Stimulated activated CD8-positive, alpha-beta memory T cell treated with anti-CD3 and anti-CD28 coated beads, Interleukin-12 subunit alpha, Interleukin-12 subunit beta, amount 100 ng/mL, for 4 hours (primary cell): ENCODE data around the gene POT1.

Source experiments
- DNase-seq: peaks from one replicate; pipeline ENCODE4 v3.0.0-alpha.2; 2020; ENCODE audit warnings: low read depth

Gene POT1

DNA sequence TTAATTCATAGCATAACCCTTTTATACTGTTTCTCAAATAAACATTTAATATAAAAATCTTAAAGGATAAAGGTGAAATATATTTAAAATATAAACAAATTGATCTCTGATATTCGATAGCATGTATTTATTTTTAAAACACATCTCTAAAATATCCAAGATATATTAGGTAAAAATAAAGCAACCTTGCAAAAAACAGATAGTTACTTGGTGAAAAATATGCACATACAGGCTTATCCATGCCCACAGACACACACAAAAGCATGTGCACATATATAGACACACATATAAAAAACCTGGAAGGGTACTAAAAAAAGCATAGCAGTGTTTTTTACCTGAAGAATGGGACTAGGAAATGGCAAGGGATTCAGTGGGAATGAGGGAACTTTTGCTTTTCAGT lies 19.8 kb downstream of the POT1 start:
- DNase-seq = no peak

DNA sequence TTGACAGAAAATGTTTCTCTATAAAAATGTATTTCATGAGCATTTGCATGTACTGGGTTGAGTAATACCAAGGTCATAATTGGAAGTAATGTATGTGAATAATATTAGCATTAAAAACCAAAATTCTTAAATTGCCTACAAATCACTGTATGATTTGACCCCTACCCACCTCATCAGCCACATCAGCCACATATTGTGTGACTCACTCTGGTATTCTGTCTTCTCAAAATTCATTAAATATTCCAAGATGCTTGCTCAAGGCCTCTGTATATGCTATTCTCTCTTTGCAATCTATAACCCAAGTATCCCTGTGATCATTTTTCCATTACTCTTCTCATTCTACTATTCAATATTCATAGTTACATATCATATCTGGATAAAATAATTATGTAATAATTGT lies 21.4 kb downstream of the POT1 start:
- no peak for DNase-seq

DNA sequence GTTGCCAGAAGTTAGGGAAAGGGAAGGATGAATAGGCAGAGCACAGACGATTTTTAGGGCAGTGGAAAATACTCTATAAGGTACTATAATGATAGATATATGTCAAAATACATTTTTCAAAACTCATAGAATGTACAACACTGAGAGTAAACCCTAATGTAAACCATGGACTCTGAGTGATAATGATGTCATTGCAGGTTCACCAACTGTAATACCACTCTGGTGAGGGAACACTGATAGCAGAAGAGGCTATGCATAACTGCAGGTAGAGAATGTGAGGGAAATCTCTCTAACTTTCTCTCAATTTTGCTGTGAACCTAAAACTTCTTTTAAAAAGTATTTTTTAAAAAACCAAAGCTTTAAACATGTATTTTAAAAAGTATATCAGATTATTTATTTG lies 22.1 kb downstream of the POT1 start:
- DNase-seq = no peak

DNA sequence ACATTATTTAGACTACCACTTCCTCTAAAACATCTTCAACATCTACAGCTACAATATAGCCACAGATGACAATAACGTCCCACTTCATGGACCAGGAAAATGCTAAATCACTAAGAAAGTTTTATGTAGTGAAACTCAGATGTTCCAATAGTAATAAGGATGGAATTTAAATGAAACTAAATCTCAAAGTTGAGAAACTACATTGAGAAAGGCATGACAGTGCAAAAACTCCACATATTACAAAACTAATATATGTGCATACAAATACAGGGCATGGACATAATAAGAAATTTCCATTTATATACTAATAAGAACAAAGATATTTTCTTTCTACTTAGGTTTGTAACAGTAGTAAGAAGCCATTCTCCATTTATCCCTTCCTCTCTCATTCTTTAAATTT lies 31.1 kb downstream of the POT1 start:
- no peak for DNase-seq

DNA sequence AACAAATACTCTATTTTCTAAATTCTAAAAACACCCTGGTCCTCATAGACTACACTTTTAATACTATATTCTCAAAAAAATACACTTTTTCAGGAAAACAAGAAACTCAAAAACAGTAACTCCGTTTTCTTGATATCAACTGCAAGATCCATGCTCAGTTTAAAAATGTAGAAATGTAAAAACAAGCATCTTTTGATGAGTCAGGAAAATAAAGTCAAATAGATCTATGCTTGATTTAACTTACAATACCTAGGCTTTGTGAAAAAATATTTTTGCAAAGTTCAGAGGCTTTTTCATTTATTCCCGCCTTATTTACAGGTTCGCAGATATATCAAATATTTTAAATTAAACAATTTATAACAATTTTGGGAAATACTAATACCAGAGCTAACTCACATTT lies 33.6 kb downstream of the POT1 start:
- DNase-seq = no peak

DNA sequence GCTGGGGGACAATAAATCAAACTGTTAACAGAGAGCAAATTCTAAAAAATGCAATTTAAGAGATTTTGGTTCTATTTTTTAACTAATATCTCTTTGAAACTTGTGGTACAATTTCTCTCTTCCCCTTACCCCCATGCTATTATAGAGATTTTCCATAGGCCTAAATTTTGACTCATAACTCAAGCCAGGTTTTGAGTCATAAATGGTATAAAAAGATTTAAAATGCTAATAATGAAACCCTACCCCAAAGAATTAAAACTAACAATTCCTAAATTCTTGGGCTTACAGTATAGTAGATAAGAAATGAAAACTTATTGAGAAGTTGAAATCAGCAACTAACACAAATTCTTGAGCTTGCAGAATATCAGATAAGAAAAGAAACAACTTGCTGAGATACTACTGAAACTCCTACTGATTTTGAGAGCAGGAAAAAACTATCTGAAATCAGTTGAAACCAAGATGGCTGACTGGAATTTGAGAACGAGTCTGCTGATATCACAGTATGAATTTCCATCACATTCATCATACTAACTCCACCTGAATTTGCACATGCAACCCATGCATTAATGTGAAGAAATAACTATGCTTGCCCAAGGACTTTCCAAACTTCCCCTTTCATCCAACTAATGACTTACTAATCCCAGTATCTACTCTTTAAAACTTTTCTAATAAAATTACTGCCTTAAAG lies 36.3 kb downstream of the POT1 start:
- DNase-seq = no peak

DNA sequence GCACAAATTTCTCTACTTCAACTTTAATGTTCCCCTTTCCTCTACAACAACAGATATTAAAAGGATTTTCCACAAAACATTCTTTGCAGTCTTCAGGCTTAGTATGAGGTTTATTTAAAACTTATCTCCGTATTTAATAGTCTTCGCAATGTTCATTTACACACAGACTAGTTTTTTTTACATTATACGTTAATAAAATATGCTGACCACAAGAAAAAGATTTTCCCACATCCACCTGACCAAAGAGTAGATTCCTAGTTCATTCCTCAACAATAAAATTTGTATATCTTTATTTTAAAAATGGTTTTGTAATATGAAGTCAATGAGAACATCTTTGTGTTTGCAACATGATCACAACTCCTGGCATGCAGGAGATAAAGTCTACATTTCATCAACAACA lies 42.4 kb downstream of the POT1 start:
- DNase-seq = no peak

DNA sequence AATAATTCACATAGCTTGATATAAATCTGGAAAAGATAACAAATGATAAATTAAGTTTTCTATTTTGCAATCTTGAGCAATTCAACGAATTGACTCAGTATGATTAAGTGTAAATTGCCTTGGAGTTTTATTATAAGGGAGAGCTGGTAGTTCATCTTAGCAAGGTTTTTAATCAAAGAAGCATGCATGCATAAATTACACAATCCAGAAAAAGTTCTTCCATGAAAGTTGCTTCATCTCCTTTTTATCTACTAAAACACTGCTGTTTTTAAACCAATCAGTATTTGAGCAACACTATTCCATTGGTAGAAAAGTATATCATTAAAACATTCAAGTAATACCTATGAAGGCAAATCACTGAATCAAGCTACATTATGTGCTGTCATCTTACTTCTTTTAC lies 47.6 kb downstream of the POT1 start:
- no peak for DNase-seq

DNA sequence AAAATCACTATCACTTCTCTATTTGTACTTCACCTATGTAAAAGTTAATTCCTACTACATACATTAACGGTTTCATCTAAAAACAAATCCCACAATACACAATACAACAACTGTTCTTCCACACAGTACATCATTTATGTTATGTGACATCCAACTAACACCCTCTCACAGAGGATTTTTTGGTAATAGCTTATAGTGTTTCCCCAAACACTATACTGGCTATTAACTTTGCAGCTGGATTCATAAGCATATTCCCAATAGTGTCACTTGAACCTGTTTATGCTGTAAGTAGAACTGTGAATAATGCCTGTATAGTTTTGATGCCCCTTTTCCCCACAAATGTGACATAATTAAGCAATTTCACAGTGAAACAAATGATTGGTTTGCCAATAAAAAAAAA lies 49.9 kb downstream of the POT1 start:
- no peak for DNase-seq

DNA sequence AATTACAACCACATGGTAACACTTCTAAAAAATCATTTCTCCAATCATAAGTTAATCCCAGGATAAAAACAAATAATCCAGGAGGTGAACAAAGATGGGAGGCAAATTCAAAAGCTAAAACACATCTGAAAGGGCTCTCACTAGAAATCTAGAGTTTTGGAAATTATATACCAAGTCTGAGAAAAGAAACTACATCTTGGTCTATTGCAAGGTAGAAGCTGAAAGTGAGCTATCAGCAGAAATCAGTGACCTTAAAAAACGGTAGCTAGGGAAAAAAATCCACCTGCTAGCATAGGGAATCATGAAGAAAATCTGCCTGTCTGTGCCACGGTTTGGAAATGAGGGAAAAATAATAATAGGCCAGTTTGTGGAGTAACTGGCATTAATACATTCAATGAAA lies 50.5 kb downstream of the POT1 start:
- no peak for DNase-seq

DNA sequence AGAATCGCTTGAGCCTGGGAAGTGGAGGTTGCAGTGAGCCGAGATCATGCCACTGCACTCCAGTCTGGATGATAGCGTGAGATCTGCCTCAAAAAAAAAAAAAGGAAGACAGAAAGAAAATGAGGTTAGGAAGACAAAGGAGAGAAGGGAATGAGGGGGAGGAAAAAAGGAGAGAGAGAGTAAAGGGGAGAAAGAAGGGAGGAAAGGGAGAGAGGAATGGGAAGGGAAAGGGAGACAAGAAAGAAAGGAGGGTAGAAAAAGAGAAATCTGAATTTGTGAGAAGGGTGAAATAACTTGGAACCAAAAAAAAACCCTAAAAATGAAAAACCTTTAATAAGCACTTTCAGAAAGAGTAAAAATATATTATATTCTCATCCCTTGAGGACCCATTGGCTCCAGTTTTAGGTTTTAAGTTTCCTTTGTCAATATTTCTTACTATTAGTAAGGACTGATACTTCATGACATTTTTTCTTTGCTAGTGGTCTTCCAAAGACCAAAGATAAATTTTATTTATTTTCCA lies 54.9 kb downstream of the POT1 start:
- DNase-seq = no peak

DNA sequence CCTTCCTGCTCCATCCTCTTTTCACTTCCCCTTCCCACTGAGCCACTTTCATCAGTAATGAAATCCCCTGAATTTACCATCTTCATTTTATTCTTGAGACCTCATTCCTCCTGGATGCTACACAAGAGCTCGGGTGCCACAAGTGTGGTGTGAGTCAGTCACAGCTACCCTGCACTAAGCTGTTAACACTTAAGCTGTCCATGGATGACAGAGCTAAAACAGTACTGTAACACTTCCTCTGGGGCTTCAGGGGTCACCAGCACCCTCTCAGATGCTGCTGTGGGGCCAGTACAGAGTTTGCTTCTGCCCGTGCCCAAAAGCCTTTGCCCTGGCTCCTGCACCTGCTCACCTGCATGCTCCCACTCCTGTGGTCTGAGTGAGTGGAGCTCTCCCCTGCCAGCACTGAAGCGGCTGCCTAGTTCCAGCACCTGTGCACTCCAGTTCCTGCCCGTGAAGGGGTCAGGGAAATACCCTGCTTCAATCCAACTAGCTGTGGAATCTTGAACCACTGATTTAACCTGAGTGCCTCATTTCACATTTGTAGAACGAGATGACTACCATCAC lies 71.9 kb downstream of the POT1 start:
- DNase-seq = no peak

DNA sequence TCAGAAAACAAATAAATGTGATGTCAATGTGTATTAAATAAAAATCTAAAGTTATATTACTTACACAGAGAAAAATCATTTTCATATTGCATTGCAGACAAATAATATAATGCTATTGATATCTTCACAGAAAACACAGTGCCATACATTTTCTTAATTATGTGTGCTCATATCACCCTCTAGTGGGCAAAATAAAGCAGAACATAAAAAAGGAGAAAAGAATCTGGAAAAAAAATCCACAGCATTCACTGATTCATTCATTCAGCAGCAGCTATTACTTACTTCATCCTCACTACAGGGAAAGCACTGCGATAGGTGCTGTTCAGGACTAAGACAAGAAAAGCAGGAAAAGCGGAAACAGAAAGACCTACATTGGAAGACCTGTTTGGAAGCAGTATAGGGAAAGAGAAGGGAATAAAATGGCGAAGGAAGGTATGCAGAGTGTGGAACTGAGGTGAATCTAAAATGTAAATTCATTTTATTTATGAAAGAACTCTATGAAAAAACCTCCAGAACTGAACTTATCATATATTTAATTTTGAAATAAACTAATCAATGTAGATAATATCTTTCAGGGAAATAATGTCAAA lies 73.2 kb downstream of the POT1 start:
- DNase-seq = no peak

DNA sequence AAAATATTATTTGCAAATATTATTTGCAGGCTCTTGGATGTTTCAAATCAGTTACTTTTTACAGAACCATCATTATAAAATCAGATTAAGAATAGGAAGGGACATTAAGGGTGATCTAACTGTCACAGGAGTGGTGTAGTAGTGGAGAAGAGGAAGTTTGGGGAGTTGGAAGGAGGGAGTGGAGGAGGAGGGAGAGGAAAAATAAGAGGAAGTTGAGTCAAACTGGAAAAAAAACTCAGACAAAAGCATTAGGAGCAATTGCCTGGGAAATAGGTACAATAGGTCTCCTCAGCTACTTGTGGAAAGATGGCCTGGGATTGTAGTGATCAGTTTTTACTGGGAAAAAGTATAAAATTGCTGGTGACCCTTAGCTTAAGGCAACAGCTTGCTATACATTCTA lies 86.3 kb downstream of the POT1 start:
- no peak for DNase-seq

DNA sequence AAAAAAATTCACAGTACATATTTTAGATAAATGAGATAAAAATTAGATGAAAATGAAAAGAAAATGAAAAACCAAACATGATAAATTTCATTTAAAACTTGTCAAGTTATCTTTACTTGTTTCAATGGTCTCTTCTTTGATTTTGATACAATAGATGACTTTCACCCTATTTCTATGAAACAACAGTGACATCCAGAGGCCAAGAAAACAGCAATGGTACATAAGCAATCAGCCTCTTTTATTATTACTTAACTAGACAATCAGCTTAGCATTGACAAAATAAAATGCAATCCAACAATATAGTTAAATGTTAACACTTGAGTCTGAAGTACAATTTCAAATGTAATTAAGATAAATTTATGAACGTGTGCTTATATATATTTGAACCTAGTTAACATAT lies 89.2 kb downstream of the POT1 start:
- no peak for DNase-seq

DNA sequence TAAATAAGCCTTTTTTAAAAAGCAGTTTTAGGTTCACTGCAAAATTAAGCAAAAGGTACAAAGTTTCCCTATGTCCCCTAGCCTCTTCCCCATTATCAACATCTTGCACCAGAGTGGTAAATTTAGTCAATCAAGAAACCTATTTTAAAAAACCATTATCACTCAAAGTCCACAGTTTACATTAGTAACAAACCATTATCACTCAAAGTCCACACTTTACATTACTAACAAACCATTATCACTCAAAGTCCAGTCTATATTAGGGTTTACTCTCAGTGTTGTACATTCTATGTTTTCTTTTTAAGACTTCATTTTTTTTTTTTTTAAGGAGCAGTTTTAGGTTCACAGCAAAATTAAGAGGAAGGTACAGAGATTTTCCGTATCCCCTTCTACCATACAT lies 89.9 kb downstream of the POT1 start:
- DNase-seq = no peak

DNA sequence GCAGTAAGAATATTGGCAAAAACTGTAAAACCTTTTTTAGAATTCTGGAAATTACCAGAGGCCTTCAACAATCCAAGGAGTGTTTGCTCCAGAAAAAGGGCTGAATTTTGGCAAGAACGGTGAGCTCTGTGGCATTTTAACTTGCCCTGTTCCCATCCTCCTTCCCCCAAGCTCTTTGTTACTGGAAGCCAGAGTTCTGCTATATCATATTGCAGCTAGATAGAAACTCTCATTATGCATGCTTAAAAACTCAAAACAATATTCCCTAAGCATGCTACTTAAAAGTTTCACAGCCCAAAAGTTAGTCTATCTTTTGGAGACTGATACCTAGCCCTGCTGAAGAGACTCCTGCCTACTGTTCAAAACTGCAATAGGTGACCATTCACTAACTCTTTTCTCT lies 93.5 kb downstream of the POT1 start:
- DNase-seq = no peak

DNA sequence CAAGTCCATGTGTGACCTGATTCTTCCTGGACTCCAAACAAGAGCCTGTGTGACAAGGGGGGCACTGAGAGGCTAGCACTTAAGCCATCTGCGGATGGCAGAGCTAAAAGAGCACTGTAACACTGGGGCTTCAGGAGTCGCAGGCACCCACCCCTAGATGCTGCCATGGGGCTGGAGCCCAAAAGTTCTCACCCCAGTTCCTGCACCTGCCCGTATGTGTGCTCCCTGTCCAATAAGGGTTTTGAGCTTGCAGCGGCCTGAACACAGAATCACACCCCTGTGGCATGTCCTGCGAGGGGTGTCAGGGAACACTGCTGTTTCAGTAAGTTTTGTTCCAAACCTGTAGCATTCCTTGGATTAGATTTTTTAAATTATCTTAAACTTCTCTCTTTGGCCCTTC lies 110.8 kb downstream of the POT1 start:
- DNase-seq = no peak

DNA sequence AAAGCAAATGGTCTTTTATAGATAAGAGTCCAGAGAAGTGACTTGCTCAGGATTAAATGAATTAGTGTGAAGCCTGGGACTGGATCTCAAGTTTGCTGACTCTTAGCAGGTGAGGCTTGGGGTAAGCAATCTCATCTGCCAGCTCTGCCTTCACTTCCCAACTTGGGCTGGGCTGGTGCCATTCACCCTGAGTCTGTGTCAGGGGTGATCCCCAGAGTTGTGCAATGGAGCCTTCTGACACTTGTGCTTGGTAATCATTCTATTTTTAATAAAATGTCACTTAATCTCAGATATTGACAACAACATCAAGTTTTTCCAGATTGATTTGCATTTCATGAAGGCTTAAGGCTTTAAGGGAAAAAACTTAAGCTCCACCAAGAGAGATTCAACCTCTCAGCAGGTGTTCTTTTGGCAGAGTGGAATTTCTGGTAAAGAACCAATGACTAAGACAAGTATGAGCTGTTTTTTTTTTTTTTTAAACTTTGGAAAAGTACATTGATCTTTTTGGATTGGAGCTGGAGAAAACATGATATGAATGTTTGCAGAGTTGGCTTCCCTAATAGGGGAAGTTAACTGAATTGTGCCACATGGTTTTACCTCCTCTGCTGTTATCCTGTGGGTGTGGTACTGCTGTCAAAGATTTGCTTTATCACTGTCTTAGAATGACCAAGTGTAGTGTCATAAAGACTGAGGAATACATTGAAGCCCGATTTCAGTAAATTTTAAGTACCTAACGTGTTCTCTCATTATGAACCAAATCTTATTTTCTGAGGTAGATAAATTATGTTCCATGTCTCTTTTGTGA lies 115.4 kb downstream of the POT1 start:
- no peak for DNase-seq

DNA sequence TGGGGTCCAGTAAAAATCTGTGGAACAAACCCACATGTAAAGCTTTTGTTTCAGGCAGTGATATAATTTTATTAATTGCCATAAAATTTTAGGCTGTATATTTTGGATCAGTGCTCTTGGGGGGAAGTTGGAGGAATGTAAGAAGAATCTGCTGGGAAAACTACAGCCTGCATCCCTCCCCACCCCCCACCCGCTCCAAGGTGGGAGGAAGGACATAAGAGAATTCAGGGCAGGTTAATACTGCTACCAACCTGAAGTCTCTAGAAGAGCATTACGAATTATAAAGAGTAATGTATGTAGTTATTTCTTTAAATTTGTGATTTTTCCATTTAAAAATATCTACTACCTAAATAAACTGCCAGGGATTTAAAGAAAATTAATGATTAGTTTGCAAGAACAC lies 116.9 kb downstream of the POT1 start:
- DNase-seq = no peak

DNA sequence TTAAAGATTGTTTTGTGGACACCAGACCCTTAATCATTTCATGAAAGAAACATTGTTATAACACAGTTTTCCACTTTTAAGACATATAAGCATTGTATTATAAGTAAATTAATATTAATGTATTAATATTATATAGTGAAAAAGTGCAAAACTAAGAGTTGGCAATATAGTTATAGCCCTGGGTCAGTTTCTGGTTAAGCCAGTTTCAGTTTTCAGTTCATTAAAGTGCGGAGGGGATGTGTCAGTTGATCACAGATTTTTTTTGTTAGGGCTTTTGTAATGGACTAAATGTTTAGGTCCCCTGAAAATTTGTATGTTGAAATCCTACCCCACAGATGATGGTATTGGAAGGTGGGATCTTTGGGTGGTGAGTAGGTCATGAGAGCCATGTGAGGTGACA lies 118.3 kb downstream of the POT1 start:
- DNase-seq = no peak

DNA sequence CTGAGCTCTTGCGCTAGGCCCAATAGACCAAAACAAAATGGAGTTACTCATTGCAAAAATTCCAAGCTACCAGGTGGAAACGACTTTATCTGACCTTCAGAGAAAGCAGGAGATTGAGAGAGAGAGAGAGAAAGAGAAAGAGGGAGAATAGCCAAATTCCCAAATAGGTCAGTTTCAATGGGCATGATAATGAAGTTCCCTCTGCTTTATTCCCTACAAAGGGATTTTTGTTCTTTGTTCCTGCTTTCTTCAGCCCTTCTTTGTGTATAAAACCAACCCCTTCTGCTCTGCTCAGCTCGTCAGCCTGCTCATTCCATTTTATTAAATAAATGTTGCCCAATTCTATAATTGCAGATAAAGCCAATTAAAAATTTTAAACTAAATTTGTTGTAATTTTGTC lies 119.0 kb downstream of the POT1 start:
- DNase-seq = no peak

DNA sequence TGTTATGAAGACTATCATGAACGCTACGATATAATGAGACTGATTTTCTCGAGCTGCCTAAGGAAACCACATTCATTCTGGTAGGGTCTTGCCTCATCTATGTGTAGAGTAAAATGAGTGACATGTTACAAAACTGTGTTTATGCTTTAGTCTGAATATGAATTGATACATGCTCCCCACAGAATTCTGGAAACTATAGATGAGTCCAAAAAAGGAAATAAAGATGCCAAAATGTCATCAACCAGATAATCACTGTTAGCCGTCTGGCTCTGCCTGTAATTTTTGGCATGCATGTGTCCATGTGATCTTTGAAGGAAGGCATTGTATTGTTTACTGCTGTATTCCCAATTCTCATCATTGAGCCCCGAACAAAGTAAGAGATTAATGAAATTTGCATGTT lies 121.4 kb downstream of the POT1 start:
- no peak for DNase-seq
